ENCODE measurements around the gene EXOSC10. TPM values are rescaled to one million over a fixed set of nuclear protein-coding genes. Genes with fewer than 3 reads are reported as not detected.

The EXOSC10 gene
- polyA plus RNA-seq, 2 of the 4 experiments (the other 2 are of a cell fraction), result 45.4 to 76.9 TPM

- 63% methylated on average over 4 of the region's 4 CpGs for WGBS (ENCODE audit: missing lambda C conversion rate)
- no peak for FAIRE-seq
- CTCF ChIA-PET, result interaction anchor here (1.1 to 2.4 kb wide), 2 partner anchors 109 to 495 kb away, joined by 3 to 6 read pairs; no protein-coding TSS in a partner anchor
- DNase-seq (ENCODE audit: low read depth in 1 of 2, low spot score in 1 of 2), result no peak
- Histone ChIP-seq H3K4me2 (no peak overlapping the region), H3K4me3 (no peak overlapping the region), H3K9me3 (no peaks in the 10 kb centered on the region), H3K27ac (no peak overlapping the region), H3K4me1 (no peaks in the 10 kb centered on the region)
- no peak for TF ChIP-seq BHLHE40 (IDR thresholded peaks at IDR 0.05; ENCODE audit: low read depth, low read length)
- no peak for TF ChIP-seq NFE2L2 (conservative IDR thresholded peaks at IDR 0.05; ENCODE audit: low read length)
- TF ChIP-seq EP300 (IDR thresholded peaks at IDR 0.05), result no peak
- TF ChIP-seq EHF (CRISPR knock-in tag; IDR thresholded peaks at IDR 0.05), result no peak
- no peak for TF ChIP-seq BCL3 (IDR thresholded peaks at IDR 0.05)
- TF ChIP-seq ELK1 (IDR thresholded peaks at IDR 0.05; ENCODE audit: low read depth, low read length), result no peak
- no peak for TF ChIP-seq E2F6 (IDR thresholded peaks at IDR 0.05; ENCODE audit: borderline replicate concordance, low read depth)
- TF ChIP-seq USF2 (IDR thresholded peaks at IDR 0.05), result no peak
- TF ChIP-seq HES2 (IDR thresholded peaks at IDR 0.05), result no peak
- TF ChIP-seq REST (IDR thresholded peaks at IDR 0.05), result no peak
- TF ChIP-seq HOXB5 (CRISPR knock-in tag; IDR thresholded peaks at IDR 0.05), result no peak
- TF ChIP-seq MAZ (IDR thresholded peaks at IDR 0.05; ENCODE audit: borderline replicate concordance, low read depth, low read length), result no peak
- TF ChIP-seq RNF2 (IDR thresholded peaks at IDR 0.05; ENCODE audit: borderline replicate concordance, low read depth), result no peak
- no peak for TF ChIP-seq PBX3 (IDR thresholded peaks at IDR 0.05)
- no peak for TF ChIP-seq POLR2A (IDR thresholded peaks at IDR 0.05; ENCODE audit: low read length)
- TF ChIP-seq FOXS1 (CRISPR knock-in tag; IDR thresholded peaks at IDR 0.05), result no peak
- no peak for TF ChIP-seq SMC3 (IDR thresholded peaks at IDR 0.05)
- TF ChIP-seq CBX2 (IDR thresholded peaks at IDR 0.05; ENCODE audit: borderline replicate concordance, low read depth), result no peak
- POLR2A ChIA-PET, result no interaction called here
- ATAC-seq, result no peak
Observed at GRCh38 chr1:11147197-11147770, 47.6 kb upstream of the EXOSC10 start.

All from A549 (cell line).